Stimulated activated CD4-positive, alpha-beta T cell treated with anti-CD3 and anti-CD28 coated beads, Interleukin-1b, Interleukin-23, amount 100 ng/mL, for 24 hours (primary cell): Measurements from ENCODE around the gene ST8SIA3.

Experiments used
- DNase-seq, 4 experiments: peaks; one replicate each; pipeline ENCODE4 v3.0.0-alpha.2; 2020; ENCODE audit warnings: low read depth in 4 of 4, low spot score in 1 of 4

Gene ST8SIA3

GRCh38 chr18:57352271-57352701 lies at the start of gene ST8SIA3:
ST8SIA3 (plus strand) TSS chr18:57352557; CDS start chr18:57352847, 290 bp downstream.
- no peak for DNase-seq

- DNase-seq = no peak
Observed at GRCh38 chr18:57311472-57311871, 40.9 kb upstream of the ST8SIA3 start.

DNA sequence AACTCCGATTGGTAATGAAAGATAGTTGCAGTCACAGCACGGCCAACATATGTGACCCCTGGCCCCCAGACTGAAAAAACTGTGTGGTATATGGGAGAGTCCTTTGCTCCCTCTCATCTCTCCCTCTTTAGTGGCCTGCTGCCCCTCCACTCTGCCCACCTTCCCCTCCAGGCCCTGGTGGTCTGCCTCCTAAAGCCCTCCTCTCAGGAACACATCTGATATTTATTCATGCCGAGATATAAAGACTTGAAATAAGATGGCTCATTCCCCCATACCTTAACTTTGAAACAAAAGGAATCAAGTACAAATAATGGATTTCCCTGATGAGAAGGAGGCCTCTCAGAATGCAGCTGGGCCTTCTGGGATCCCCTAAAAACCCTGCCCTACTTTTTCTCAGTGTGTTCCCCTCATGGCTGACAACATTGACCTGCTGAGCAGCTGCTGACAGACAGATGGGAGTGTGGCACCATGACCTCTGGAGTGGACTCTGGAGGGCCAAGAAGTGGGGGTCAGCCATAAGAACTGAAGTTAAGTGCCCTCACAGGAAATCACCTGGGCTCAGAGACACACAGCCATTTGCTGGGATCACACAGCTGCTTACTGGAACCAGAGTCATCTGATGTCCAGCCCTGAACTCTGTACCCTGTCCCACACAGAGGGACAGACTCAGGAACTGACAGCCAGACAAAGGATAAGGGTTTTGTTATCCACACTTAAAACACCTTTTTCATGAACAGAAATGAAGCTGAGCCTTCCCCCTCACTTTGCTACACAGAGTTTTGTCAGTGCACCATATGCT lies 39.8 kb upstream of the ST8SIA3 start:
- no peak for DNase-seq

DNA sequence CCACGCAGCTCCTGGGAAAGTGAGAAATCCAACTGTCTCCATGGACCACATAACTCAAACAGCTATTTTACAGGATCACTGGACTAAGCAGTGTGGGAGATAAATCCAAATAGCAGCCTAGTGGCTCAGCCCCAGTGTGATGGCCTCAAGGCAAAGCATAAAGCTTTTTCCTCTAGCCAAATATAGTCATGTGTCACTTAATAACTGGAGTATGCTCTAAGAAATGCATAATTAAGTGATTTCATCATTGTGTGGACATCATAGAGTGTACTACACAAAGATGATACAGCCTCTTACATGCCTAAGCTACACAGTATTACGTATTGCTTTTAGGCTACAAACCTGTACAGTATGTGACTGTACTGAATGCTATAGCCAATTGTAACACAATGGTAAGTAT lies 31.8 kb upstream of the ST8SIA3 start:
- no peak for DNase-seq

DNA sequence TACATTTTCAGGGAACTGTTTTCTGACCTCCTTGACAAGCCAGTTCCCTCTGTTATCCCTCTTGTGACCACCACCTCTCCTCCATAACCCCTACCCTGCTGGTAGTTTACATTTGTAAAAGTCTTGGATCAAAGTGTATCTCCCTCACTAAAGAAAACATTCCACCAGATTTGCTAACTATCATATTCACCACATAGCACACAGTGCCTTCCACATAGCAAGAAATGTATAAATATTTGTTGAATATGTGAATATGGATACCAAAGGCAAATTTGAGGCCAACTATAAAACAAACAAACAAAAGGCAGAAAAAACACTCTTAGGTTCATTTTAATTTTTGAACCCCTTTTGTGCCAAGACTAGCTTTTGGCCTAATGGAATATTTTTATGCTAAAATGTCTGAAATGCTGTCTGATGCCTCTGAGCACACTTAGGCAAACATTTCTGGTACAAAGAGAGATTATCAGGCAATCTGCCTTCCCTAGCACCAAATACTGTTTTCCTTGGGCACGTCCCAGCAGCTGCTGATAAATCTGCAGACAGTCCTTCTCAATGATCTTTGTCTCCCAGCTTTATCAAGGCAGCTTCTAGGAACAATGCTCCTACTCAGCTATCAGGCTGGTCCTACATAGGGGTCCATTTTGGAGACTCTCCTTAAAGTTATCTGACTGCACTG lies 26.7 kb upstream of the ST8SIA3 start:
- DNase-seq = no peak

DNA sequence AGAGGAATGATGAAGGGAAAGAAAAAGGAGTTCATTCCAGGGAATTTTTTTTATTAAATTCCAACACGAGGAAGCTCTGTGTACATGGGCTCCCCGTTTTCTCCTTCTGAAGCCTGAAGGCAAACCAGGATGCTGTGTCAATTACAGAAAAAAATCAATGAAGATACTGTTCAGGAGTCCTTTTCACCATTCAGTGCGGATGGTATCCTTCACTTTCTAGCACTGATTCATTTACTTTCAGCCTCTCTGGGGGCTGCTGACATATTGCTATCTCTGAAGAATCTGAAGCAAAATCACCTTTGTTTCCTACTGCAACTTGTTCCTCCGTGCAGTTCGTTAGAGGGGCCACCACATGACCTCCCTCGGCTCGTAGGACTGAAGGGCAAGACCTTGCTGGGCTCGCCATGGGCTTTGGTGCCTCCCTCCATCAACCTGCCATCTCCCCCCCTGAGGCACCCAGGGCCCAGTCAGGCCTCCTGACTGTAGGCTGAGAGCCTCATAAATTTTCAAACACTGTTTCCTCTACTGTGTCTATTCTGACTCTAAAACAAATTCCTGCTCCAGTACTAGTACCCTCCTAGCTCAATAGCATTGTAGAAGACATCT lies 25.5 kb upstream of the ST8SIA3 start:
- no peak for DNase-seq

GRCh38 chr18:57328665-57329064 lies 23.7 kb upstream of the ST8SIA3 start:
- no peak for DNase-seq

DNA sequence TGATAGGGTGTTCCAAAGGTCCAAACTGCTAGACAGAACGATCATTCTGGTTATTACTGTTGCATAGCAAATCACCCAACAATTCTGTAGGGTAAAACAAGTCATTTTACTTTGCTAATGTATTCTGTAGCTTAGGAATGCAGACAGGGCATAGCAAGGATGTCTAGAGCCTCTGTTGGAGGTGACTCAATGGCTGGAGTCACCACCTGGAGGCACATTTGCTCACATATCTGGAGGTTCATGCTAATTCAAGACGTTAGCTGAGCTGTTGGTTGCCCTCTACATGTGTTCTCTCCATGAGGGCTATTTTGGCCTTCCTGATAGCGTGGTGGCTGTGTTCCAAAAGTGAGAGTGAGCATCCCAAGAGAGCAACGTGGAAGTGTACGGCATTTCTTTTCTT lies 22.5 kb upstream of the ST8SIA3 start:
- no peak for DNase-seq

DNA sequence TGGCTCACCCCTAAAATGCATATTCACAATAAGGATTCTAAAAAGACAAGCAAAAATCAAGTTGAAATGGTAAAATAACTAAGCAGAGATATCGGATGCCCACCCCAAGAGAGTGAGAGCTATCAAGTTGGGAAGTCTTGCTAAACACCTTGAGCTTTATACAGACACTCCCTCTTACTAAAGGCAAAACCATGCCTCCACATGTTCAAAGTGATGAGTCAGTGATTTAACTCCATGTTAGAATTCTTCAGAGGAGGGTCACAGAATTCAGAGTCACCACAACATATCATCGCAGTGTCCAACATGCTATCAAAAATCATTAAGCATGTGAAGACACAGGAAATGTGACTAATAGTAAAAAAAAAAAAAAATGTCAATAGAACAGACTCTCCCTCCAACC lies 20.6 kb upstream of the ST8SIA3 start:
- no peak for DNase-seq

DNA sequence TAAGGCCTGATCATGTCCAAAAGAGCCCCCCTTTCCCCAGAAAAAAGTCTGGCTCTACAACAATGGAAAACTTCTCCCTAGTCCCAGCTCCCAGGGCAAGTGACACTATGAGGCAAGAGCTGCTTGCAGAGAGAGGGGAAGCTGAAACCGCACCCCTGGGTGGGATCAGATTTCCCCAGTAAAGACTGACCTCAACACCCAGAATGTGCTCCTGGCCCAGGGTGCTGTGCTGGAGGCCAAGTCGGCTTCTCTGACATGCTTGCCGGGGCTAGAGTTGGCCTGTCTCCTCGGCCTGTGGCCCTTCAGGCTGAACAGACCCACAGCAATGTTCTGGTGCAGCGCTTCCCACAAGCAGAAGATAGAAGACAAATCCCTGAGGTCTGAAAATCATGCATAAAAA lies 18.4 kb upstream of the ST8SIA3 start:
- DNase-seq = no peak

- no peak for DNase-seq
Observed at GRCh38 chr18:57334383-57334782, 18.0 kb upstream of the ST8SIA3 start.

DNA sequence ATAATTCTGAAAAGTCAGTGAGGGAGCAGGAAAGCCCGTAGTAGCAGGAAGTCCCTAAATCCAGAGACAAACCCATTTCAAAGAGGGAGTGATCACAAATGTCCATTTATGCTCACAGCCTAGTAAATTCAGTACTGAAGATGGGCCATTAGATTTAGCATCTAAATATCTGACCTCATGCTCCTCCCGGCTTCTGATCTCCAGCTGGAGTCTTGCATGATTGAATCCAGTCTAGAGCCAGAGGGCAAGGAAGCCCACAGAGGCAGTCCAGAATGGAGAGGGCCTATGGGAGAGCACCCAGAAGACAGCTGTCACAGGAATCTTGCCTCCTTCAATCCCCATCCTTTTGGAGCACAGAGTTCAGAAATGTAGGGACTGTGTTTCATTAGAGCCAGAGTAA lies 16.0 kb upstream of the ST8SIA3 start:
- no peak for DNase-seq

DNA sequence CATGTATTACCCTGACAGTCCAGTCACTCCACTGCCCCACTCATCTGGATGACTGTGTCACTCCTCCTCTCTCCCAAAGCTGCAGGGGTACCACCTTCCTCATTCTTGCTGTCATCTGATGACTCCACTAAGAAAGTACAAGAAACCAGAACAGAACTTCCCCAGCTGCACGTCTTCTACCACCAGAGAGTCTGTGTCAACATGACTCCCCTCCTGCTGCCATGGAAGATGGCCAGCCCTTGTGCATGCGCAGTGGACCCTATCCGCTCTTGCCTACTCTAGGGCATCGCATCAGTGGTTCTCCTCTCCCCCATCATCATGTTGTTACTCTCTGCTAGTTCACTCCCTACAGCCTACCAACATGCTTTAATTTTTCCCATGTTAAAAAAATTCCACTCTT lies 14.5 kb upstream of the ST8SIA3 start:
- DNase-seq = no peak

DNA sequence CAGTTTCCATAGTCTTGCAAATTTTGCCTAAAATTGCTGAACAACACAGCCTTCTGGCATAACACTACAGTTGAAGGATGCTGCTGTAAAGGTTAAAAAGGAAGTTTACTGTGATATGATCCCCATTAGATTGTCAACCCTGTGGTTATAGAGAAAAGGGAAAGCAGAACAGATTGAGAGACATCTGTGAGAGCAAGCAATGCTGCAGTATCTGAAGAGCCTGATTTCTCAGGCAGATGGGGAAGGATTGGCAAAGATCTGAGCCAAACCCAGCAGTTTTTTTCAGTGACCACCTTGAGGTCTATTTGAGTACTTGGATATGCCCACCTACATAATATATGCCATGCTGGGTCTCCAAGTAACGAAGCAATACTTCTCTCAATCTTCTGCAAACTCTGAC lies 8.5 kb upstream of the ST8SIA3 start:
- no peak for DNase-seq

GRCh38 chr18:57346876-57347275 lies 5.5 kb upstream of the ST8SIA3 start:
- no peak for DNase-seq

- no peak for DNase-seq
Observed at GRCh38 chr18:57347784-57348183, 4.6 kb upstream of the ST8SIA3 start.

- no peak for DNase-seq
Observed at GRCh38 chr18:57352761-57353136, 392 bp downstream of the ST8SIA3 start.

- no peak for DNase-seq
Observed at GRCh38 chr18:57353137-57353939, 981 bp downstream of the ST8SIA3 start.

DNA sequence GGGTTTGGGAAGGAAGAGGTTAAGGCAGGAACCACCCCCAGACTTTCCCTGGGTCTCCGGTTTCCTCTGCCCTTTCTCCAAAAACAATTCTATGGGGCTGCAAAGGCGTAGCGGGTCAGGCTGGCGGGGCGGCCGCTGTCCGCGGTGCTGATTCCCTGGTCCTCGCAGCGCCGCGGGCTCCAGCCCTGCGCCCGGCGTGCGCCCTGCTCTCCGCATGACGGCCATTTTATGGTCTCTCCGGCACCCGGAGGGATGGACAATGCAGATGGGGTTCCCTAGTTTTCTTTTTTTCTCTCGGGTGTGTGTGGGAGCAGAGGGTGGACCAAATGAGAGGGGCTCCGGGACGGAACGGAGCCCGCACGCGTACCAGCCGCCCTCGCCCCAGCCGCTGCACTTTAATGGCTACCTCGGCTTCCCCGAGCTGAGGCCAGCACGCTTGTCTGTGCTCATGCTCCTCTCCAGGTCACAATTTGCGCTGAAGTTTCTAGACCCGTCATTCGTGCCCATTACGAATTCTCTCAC lies 1.6 kb downstream of the ST8SIA3 start:
- peak in 1 of 4 experiments; percentile 1 for DNase-seq

DNA sequence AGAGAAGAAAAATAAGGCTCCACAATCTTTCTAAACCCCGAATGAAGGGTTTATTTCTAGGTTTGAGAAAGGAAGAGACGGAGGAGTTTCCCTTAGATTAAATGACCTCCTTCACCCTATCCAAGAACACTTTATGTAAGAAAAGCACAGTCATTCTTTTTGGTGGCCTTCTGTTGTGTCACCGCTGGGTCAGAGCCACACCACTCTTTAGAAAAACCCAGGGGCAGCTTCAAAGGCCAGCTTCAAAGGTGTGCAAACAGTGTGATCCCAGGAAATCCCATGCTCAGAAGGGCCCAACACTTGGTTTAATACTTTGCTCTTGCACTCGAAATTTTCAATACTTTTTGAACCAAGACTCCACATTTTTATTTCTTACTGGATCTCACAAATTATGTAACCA lies 7.1 kb downstream of the ST8SIA3 start:
- no peak for DNase-seq

DNA sequence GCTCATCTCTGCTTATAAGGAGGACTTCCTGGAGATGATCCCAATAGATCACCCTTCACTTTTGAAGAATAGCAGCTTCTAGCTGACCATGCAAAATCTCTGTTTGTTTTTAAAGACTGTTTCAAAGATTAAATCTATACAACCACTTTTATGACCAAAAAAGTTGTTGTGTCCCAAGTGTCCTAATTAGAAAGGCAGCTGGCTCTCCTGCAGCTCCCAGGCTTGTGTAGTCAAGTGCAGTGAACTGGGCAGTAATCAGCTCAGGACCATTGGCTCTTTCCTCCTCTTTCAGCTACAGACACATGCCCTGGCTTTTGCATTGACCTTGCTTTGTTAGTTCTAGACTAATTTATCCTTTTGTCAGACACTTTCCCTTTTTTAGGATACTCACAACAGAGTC lies 10.4 kb downstream of the ST8SIA3 start:
- no peak for DNase-seq
